HUES64 (cell line): ENCODE data around the gene DOCK9.
"Not testable (repeated sequence)": the region's sequence is repeated elsewhere in the genome, so short reads cannot be mapped to it uniquely, and the experiment has no call there.

Source experiments
- H3K27ac ChIP-seq: 2 replicates; pipeline ENCODE4 v1.7.0; 2013; ENCODE audit warnings: low read depth, low read length, inconsistent platforms
- H3K27me3 ChIP-seq: 2 replicates; pipeline ENCODE4 v1.6.1; 2013; ENCODE audit warnings: mild to moderate bottlenecking, low read length; ENCODE audit not compliant: insufficient read depth
- H3K36me3 ChIP-seq: 2 replicates; pipeline ENCODE4 v1.6.1; 2013; ENCODE audit warnings: mild to moderate bottlenecking, low read length; ENCODE audit not compliant: insufficient read depth
- H3K4me1 ChIP-seq: 2 replicates; pipeline ENCODE4 v1.6.1; 2013; ENCODE audit warnings: mild to moderate bottlenecking, low read length, moderate library complexity; ENCODE audit not compliant: insufficient read depth
- H3K4me3 ChIP-seq: 2 replicates; pipeline ENCODE4 v1.5.1; 2013; ENCODE audit warnings: mild to moderate bottlenecking, low read length, moderate library complexity
- H3K9ac ChIP-seq: 2 replicates; pipeline ENCODE4 v1.6.1; 2013; ENCODE audit warnings: mild to moderate bottlenecking, low read depth, low read length
- H3K9me3 ChIP-seq: 2 replicates; pipeline ENCODE4 v1.6.1; 2013; ENCODE audit warnings: low read depth, low read length; ENCODE audit not compliant: insufficient read depth
- WGBS: fragments of 150-250, 120-280 bp; methylation state at CpG from one replicate; pipeline ENCODE4 v1.1.7; 2013; ENCODE audit warnings: missing lambda C conversion rate; 5-methylcytosine and 5-hydroxymethylcytosine counted together

Gene DOCK9

DNA sequence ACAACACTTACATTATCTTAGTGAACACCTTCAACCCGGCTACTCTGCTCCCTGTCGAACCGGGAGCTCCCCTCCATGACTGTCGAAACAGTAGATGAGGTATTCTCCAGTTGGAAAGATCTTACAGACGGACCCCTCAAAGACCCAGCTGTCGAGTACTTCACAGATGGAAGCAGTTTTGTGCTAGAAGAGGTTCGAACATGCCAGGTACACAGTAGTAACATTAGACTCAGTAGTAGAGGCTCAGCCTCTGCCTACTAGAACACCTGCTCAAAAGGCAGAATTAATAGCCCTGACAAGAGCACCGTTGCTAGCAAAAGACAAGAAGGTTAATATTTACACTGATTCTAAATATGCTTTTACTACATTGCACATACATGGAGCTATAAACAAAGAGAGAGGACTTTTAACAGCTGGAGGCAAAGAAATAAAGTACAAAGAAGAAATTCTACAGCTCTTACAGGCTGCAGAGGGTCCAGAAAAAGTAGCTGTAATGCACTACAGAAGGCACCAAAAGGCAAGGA is 211.8 kb downstream of the DOCK9 start:
- Histone ChIP-seq H3K9me3 (no peaks in the 10 kb centered on the region), H3K4me1 (no peaks in the 10 kb centered on the region), H3K4me3 (no peak overlapping the region), H3K27me3 (no peaks in the 10 kb centered on the region), H3K27ac (no peak overlapping the region), H3K36me3 (no peaks in the 10 kb centered on the region), H3K9ac (no peak overlapping the region)
- 94% methylated on average over 8 of the region's 8 CpGs for WGBS

- Histone ChIP-seq H3K36me3 (no peaks in the 10 kb centered on the region), H3K27ac (no peak overlapping the region), H3K4me1 (no peaks in the 10 kb centered on the region), H3K9me3 (0 out of 2 replicates have a peak, but pooled peaks cover 2% of the 10 kb centered on the region), H3K9ac (no peak overlapping the region), H3K27me3 (no peaks in the 10 kb centered on the region), H3K4me3 (no peak overlapping the region)
- WGBS: 86% methylated on average over 15 of the region's 15 CpGs
These were observed 215.8 kb downstream of the DOCK9 start for GRCh38 chr13:98761986-98762616.

DNA sequence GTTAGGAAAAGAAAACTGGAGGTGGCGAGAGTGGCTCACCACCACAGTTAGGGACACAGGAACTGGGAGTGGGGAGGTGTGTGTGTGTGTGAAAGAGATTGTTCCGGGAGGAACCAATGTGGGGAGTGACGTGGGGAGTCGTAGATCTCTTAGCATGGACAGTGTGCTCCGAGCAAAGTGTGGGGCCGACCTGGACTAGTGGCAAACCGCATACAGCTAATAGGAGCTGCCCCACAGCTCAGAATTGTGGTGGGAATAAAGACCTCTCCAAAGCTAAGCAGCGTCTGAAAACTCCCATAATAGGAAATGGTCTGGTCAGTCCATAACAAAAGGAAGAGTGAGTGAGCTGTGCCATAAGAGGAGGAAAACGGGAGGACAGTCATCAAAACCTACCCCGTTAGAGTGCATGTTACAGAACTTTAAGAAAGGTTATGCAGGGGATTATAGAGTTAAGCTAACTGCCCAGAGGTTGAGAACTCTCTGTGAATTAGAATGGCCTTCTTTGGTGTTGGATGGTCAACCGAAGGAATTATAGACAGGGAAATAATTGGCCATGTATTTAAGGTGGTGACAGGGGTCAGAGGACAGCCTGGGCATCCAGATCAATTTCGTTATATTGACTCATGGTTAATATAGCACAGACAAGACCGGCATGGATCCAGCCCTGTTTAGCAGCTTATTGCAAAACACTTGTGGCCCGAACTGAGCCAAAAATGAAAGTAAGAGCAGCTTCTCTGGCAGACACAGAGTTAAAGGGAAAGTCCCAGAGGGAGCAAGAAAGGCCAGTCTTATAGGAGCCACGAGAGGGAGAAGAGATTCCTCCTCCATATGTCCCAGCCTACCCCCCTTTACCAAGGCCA is 216.5 kb downstream of the DOCK9 start:
- 0 out of 2 replicates have a peak, but pooled peaks cover 2% of the 10 kb centered on the region for H3K9me3 ChIP-seq
- no peaks in the 10 kb centered on the region for H3K4me1 ChIP-seq
- WGBS: 88% methylated on average over 15 of the region's 15 CpGs
- no peaks in the 10 kb centered on the region for H3K36me3 ChIP-seq
- H3K9ac ChIP-seq: no peak overlapping the region
- H3K27me3 ChIP-seq: no peaks in the 10 kb centered on the region
- no peak overlapping the region for H3K4me3 ChIP-seq
- no peak overlapping the region for H3K27ac ChIP-seq

GRCh38 chr13:98755729-98756128 is 222.1 kb downstream of the DOCK9 start:
- 89% methylated on average over 9 of the region's 9 CpGs for WGBS
- Histone ChIP-seq H3K4me1 (no peaks in the 10 kb centered on the region), H3K27ac (no peak overlapping the region), H3K36me3 (no peaks in the 10 kb centered on the region), H3K4me3 (no peak overlapping the region), H3K9me3 (peaks cover 7% of the 10 kb centered on the region; the same call in 1 of the 2 replicates), H3K27me3 (peaks cover 24% of the 10 kb centered on the region), H3K9ac (no peak overlapping the region)

- no peaks in the 10 kb centered on the region for H3K36me3 ChIP-seq
- no peak overlapping the region for H3K9ac ChIP-seq
- WGBS: 91% methylated on average over 2 of the region's 2 CpGs
- H3K27me3 ChIP-seq: peaks cover 24% of the 10 kb centered on the region
- H3K4me3 ChIP-seq: no peak overlapping the region
- H3K9me3 ChIP-seq: peaks cover 4% of the 10 kb centered on the region; the same call in 1 of the 2 replicates
- H3K4me1 ChIP-seq: no peaks in the 10 kb centered on the region
- no peak overlapping the region for H3K27ac ChIP-seq
These were observed 222.7 kb downstream of the DOCK9 start for GRCh38 chr13:98755116-98755515.

- not testable (repeated sequence) for H3K4me1 ChIP-seq, H3K4me3 ChIP-seq, H3K36me3 ChIP-seq, H3K9ac ChIP-seq, H3K9me3 ChIP-seq, H3K27ac ChIP-seq
- peaks cover 28% of the 10 kb centered on the region for H3K27me3 ChIP-seq
- WGBS: 92% methylated on average over 4 of the region's 4 CpGs
These were observed 223.4 kb downstream of the DOCK9 start for GRCh38 chr13:98754468-98754867.

DNA sequence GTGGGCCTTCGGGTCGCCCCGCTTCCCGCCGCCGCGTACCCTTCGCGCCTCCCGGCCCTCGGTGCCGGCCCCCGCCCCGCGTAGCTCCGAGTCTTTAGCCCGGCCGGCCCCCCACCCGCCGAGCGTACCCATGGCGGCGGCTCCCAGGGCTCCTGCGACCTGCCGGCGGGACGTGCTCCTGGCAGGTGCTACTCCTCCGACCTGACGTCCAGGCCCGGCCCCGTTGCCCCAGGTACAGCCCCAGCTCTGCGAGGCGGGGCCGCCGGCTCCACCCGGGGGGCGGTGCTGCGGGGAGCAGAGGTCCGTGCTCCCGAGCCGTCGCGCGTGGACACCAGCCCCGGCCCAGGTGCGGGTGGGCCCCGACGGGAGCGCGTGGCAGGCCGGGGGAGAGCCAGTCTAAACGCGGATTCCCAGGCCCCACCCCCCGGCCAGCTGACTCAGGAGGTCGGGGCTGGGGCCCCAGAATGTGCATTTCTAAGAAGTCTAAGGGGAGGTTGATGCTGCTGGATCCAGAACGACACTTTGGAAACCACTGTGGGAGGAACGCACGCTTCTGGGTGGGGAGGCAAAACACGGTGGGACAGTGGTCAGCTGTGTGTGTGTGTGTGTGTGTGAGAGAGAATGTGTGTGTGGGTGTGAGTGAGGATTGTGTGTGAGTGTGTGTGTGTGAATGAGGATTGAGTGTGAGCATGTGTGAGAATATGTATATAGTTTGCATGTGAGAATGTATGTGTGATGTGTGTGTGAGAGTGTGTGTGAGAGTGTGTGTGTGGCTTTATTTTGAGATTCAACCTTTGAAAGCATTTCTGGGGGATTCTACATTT is 225.2 kb downstream of the DOCK9 start, which contains the start of gene SLC15A1:
Gene SLC15A1, minus strand, starts transcription at position 206 of the 824 bp plus-strand sequence. Its CDS starts 74 bp downstream, at position 132.
- H3K27ac ChIP-seq: no peak within 1 kb of the TSS
- WGBS: 10% methylated on average over 59 of the region's 59 CpGs
- no peaks in the 10 kb centered on the region for H3K36me3 ChIP-seq

GRCh38 chr13:98751861-98752466 is 225.9 kb downstream of the DOCK9 start:
- Histone ChIP-seq H3K9me3 (peaks cover 4% of the 10 kb centered on the region; the same call in 1 of the 2 replicates), H3K27me3 (peaks cover 28% of the 10 kb centered on the region), H3K27ac (no peak overlapping the region), H3K9ac (no peak overlapping the region), H3K4me3 (peak overlapping the region; percentile 55), H3K4me1 (no peaks in the 10 kb centered on the region), H3K36me3 (no peaks in the 10 kb centered on the region)
- 3% methylated on average over 36 of the region's 36 CpGs for WGBS

More for the DNA sequence above, 225.2 kb downstream of the DOCK9 start, which contains the start of gene SLC15A1:
- Histone ChIP-seq H3K9ac (no peak within 1 kb of the TSS), H3K9me3 (peaks cover 4% of the 10 kb centered on the region; the same call in 1 of the 2 replicates), H3K27me3 (peaks cover 28% of the 10 kb centered on the region), H3K4me1 (no peaks in the 10 kb centered on the region), H3K4me3 (peak within 1 kb of the TSS; percentile 55)

GRCh38 chr13:98751367-98751782 is 226.5 kb downstream of the DOCK9 start:
- peaks cover 4% of the 10 kb centered on the region; the same call in 1 of the 2 replicates for H3K9me3 ChIP-seq
- H3K36me3 ChIP-seq: no peaks in the 10 kb centered on the region
- no peaks in the 10 kb centered on the region for H3K4me1 ChIP-seq
- 46% methylated on average over 8 of the region's 8 CpGs for WGBS
- H3K9ac ChIP-seq: no peak overlapping the region
- no peak overlapping the region for H3K27ac ChIP-seq
- peaks cover 28% of the 10 kb centered on the region for H3K27me3 ChIP-seq
- H3K4me3 ChIP-seq: peak overlapping the region; percentile 55; the same call in 1 of the 2 replicates

- Histone ChIP-seq H3K36me3 (no peaks in the 10 kb centered on the region), H3K4me1 (no peaks in the 10 kb centered on the region), H3K27ac (no peak overlapping the region), H3K27me3 (peaks cover 28% of the 10 kb centered on the region), H3K4me3 (no peak overlapping the region), H3K9me3 (peaks cover 4% of the 10 kb centered on the region; the same call in 1 of the 2 replicates), H3K9ac (no peak overlapping the region)
- 65% methylated on average over 3 of the region's 3 CpGs for WGBS
These were observed 228.4 kb downstream of the DOCK9 start for GRCh38 chr13:98749501-98749900.
